Fibroblast of skin of right biceps (primary cell): ENCODE data around the gene ARRB2.

Experiments
- DNase-seq: peaks from one replicate; pipeline ENCODE4 v3.0.0-alpha.2; 2013

ARRB2 gene

GRCh38 chr17:4766723-4767122 lies 56.3 kb downstream of the ARRB2 start:
- no peak for DNase-seq

GRCh38 chr17:4768298-4768697 lies 57.9 kb downstream of the ARRB2 start:
- DNase-seq: no peak

GRCh38 chr17:4769628-4770027 lies 59.2 kb downstream of the ARRB2 start:
- peak; percentile 52 for DNase-seq
